Suprapubic skin (tissue), 4 donors: ENCODE results near the gene TSPAN8. TPM values are rescaled to one million over a fixed set of nuclear protein-coding genes. Genes with fewer than 3 reads are reported as not detected.
"Not testable (repeated sequence)": the region's sequence is repeated elsewhere in the genome, so short reads cannot be mapped to it uniquely, and the experiment has no call there.

Experiments used
- DNase-seq, 2 donors: peaks; one replicate each; pipeline ENCODE4 v3.0.0-alpha.2; 2019; ENCODE audit warnings: low spot score in 2 of 2
- H3K27ac ChIP-seq: fragments of 200-600 bp; sonication (generic); one replicate; pipeline ENCODE4 v1.5.1; 2019
- H3K27me3 ChIP-seq: fragments of 200-600 bp; sonication (generic); one replicate; pipeline ENCODE4 v1.5.1; 2019
- H3K36me3 ChIP-seq: fragments of 200-600 bp; sonication (generic); one replicate; pipeline ENCODE4 v1.5.1; 2019
- H3K4me1 ChIP-seq: fragments of 200-600 bp; sonication (generic); one replicate; pipeline ENCODE4 v1.5.1; 2019
- H3K4me3 ChIP-seq: fragments of 200-600 bp; sonication (generic); one replicate; pipeline ENCODE4 v1.5.1; 2019; ENCODE audit warnings: mild to moderate bottlenecking
- H3K9me3 ChIP-seq: fragments of 200-600 bp; sonication (generic); one replicate; pipeline ENCODE4 v1.5.1; 2019
- CTCF ChIP-seq, 2 donors: fragments of 200-600 bp in 1 of 2; fragments of 450-650 bp in 1 of 2; sonication (generic) in 1 of 2; IDR thresholded peaks; one replicate each; pipeline ENCODE4 v1.5.1; 2016 to 2019; ENCODE audit warnings: antibody characterized with exemption in 2 of 2, mild to moderate bottlenecking in 1 of 2, moderate library complexity in 1 of 2
- EP300 ChIP-seq: sonication (generic); formaldehyde crosslinking; IDR thresholded peaks from one replicate; pipeline ENCODE4 v1.6.1; 2017; ENCODE audit warnings: antibody characterized with exemption
- POLR2A ChIP-seq, 2 donors: fragments of 450-650 bp; IDR thresholded peaks; one replicate each; pipeline ENCODE4 v1.6.1; 2017; ENCODE audit warnings: antibody characterized with exemption in 2 of 2, mild to moderate bottlenecking in 2 of 2, moderate library complexity in 2 of 2
- POLR2AphosphoS5 ChIP-seq, 3 donors: sonication (generic); formaldehyde crosslinking; IDR thresholded peaks; one replicate each; pipeline ENCODE4 v1.6.1; 2017; ENCODE audit warnings: antibody characterized with exemption in 3 of 3
- WGBS: methylation state at CpG from one replicate; pipeline ENCODE4 v1.1.5; 2018; 5-methylcytosine and 5-hydroxymethylcytosine counted together
- total RNA-seq, 4 donors: library from RNA; depleted of rRNA; stranded (reverse); fragments of >200 nt; gene quantifications; one replicate each; pipeline ENCODE4 v1.1.0, GENCODE V29; 2016

The TSPAN8 gene
- total RNA-seq, 4 donors from 2014 or later: 8.3 to 33.6 (median 26.1) TPM

- H3K4me1 ChIP-seq: peaks cover 8% of the 10 kb centered on the region
- TF ChIP-seq POLR2A (IDR thresholded peaks at IDR 0.05) (no peak), POLR2AphosphoS5 (IDR thresholded peaks at IDR 0.05) (no peak), EP300 (no peak), CTCF (IDR thresholded peaks at IDR 0.05) (no peak)
- no peaks in the 10 kb centered on the region for H3K9me3 ChIP-seq
- DNase-seq: no peak
- no peak overlapping the region for H3K4me3 ChIP-seq
- no peak overlapping the region for H3K27ac ChIP-seq
- no peaks in the 10 kb centered on the region for H3K36me3 ChIP-seq
- no peaks in the 10 kb centered on the region for H3K27me3 ChIP-seq
Measured at GRCh38 chr12:71159878-71160277, 2.1 kb upstream of the TSPAN8 start.

GRCh38 chr12:71159264-71159663 lies 1.5 kb upstream of the TSPAN8 start:
- TF ChIP-seq CTCF (IDR thresholded peaks at IDR 0.05) (no peak), EP300 (no peak), POLR2AphosphoS5 (IDR thresholded peaks at IDR 0.05) (no peak), POLR2A (IDR thresholded peaks at IDR 0.05) (no peak)
- peaks cover 8% of the 10 kb centered on the region for H3K4me1 ChIP-seq
- H3K4me3 ChIP-seq: no peak overlapping the region
- DNase-seq: no peak
- no peaks in the 10 kb centered on the region for H3K9me3 ChIP-seq
- H3K27ac ChIP-seq: no peak overlapping the region
- no peaks in the 10 kb centered on the region for H3K27me3 ChIP-seq
- H3K36me3 ChIP-seq: no peaks in the 10 kb centered on the region

GRCh38 chr12:71158361-71158882 lies 623 bp upstream of the TSPAN8 start:
- H3K27ac ChIP-seq: no peak overlapping the region
- peak overlapping the region; percentile 20 for H3K4me3 ChIP-seq
- DNase-seq: no peak
- H3K27me3 ChIP-seq: no peaks in the 10 kb centered on the region
- 58% methylated on average over 4 of the region's 4 CpGs for WGBS
- no peak for TF ChIP-seq EP300
- no peak for TF ChIP-seq CTCF (IDR thresholded peaks at IDR 0.05)
- no peak for TF ChIP-seq POLR2AphosphoS5 (IDR thresholded peaks at IDR 0.05)
- TF ChIP-seq POLR2A (IDR thresholded peaks at IDR 0.05): no peak
- H3K36me3 ChIP-seq: no peaks in the 10 kb centered on the region
- H3K4me1 ChIP-seq: peaks cover 8% of the 10 kb centered on the region
- no peaks in the 10 kb centered on the region for H3K9me3 ChIP-seq

GRCh38 chr12:71155225-71155624 lies 2.6 kb downstream of the TSPAN8 start:
- no peak for TF ChIP-seq POLR2AphosphoS5 (IDR thresholded peaks at IDR 0.05)
- TF ChIP-seq CTCF (IDR thresholded peaks at IDR 0.05): no peak
- no peak for TF ChIP-seq EP300
- TF ChIP-seq POLR2A (IDR thresholded peaks at IDR 0.05): no peak
- no peaks in the 10 kb centered on the region for H3K9me3 ChIP-seq
- H3K36me3 ChIP-seq: no peaks in the 10 kb centered on the region
- no peak overlapping the region for H3K27ac ChIP-seq
- WGBS: 79% methylated on average over 4 of the region's 4 CpGs
- H3K27me3 ChIP-seq: no peaks in the 10 kb centered on the region
- DNase-seq: no peak
- peaks cover 8% of the 10 kb centered on the region for H3K4me1 ChIP-seq
- H3K4me3 ChIP-seq: no peak overlapping the region

GRCh38 chr12:71152851-71153250 lies 4.9 kb downstream of the TSPAN8 start:
- H3K9me3 ChIP-seq: no peaks in the 10 kb centered on the region
- no peak overlapping the region for H3K4me3 ChIP-seq
- no peak for TF ChIP-seq POLR2AphosphoS5 (IDR thresholded peaks at IDR 0.05)
- TF ChIP-seq POLR2A (IDR thresholded peaks at IDR 0.05): no peak
- no peak for TF ChIP-seq EP300
- TF ChIP-seq CTCF (IDR thresholded peaks at IDR 0.05): no peak
- H3K36me3 ChIP-seq: no peaks in the 10 kb centered on the region
- whole genome bisulfite sequencing: 82% methylated on average over 5 of the region's 5 CpGs
- no peaks in the 10 kb centered on the region for H3K4me1 ChIP-seq
- no peak for DNase-seq
- no peaks in the 10 kb centered on the region for H3K27me3 ChIP-seq
- no peak overlapping the region for H3K27ac ChIP-seq

- not testable (repeated sequence) for H3K36me3 ChIP-seq, H3K9me3 ChIP-seq, H3K27me3 ChIP-seq, DNase-seq, H3K4me3 ChIP-seq, H3K4me1 ChIP-seq, H3K27ac ChIP-seq
- 78% methylated on average over 5 of the region's 5 CpGs for WGBS
Measured at GRCh38 chr12:71150041-71150440, 7.8 kb downstream of the TSPAN8 start.
